HepG2 (cell line): ENCODE data around the gene SERPINA3. TPM values are rescaled to one million over a fixed set of nuclear protein-coding genes. Genes with fewer than 3 reads are reported as not detected.

Experiments
- ETS1 ChIP-seq: sonication (generic); formaldehyde crosslinking; IDR thresholded peaks from 2 replicates; pipeline ENCODE4 v1.4.0; 2020; ENCODE audit warnings: missing genetic modification reagents
- HMG20B ChIP-seq: conservative IDR thresholded peaks from 2 replicates; pipeline ENCODE4 v1.6.1; 2016; ENCODE audit warnings: missing genetic modification reagents, missing compliant biosample characterization
- IKZF1 ChIP-seq: fragments of 450-650 bp; IDR thresholded peaks from 2 replicates; pipeline ENCODE4 v1.7.1; 2016
- JUND ChIP-seq: sonication (generic); formaldehyde crosslinking; IDR thresholded peaks from 2 replicates; pipeline ENCODE4 v1.8.0; 2022; ENCODE audit warnings: mild to moderate bottlenecking, missing genetic modification reagents
- KDM5B ChIP-seq: sonication (generic); formaldehyde crosslinking; IDR thresholded peaks from 2 replicates; pipeline ENCODE4 v1.4.0; 2020; ENCODE audit warnings: missing genetic modification reagents, mild to moderate bottlenecking, borderline replicate concordance
- NFE2L2 ChIP-seq: fragments of 150-350 bp; IDR thresholded peaks from 2 replicates; pipeline ENCODE4 v1.6.1; 2014; ENCODE audit warnings: low read length
- NKX3-1 ChIP-seq: sonication (generic); formaldehyde crosslinking; IDR thresholded peaks from 2 replicates; pipeline ENCODE4 v1.5.0; 2020; ENCODE audit warnings: missing genetic modification reagents
- PHF5A ChIP-seq: IDR thresholded peaks from one replicate; pipeline ENCODE4 v1.6.1; 2018; ENCODE audit warnings: low read depth, missing genetic modification reagents; ENCODE audit not compliant: unreplicated experiment
- RBM39 ChIP-seq: fragments of 200-400 bp; formaldehyde crosslinking; IDR thresholded peaks from one replicate; pipeline ENCODE4 v1.6.1; 2018; ENCODE audit warnings: antibody characterized with exemption, mild to moderate bottlenecking, low read depth, low read length; ENCODE audit not compliant: poor library complexity, severe bottlenecking
- SNAI1 ChIP-seq: sonication (generic); formaldehyde crosslinking; IDR thresholded peaks from 2 replicates; pipeline ENCODE4 v1.5.0; 2020; ENCODE audit warnings: mild to moderate bottlenecking, missing genetic modification reagents, borderline replicate concordance
- ZFAT ChIP-seq: sonication (generic); formaldehyde crosslinking; conservative IDR thresholded peaks from 2 replicates; pipeline ENCODE4 v1.8.1; 2023; ENCODE audit warnings: missing genetic modification reagents, inconsistent platforms
- ZMAT5 ChIP-seq: sonication (generic); formaldehyde crosslinking; IDR thresholded peaks from 2 replicates; pipeline ENCODE4 v1.5.0; 2020; ENCODE audit warnings: mild to moderate bottlenecking, low read depth, missing genetic modification reagents, borderline replicate concordance
- ZNF263 ChIP-seq: sonication (generic); formaldehyde crosslinking; IDR thresholded peaks from 2 replicates; pipeline ENCODE4 v1.4.0; 2020; ENCODE audit warnings: missing genetic modification reagents
- ZNF317 ChIP-seq: sonication (generic); formaldehyde crosslinking; IDR thresholded peaks from 2 replicates; pipeline ENCODE4 v1.5.0; 2020; ENCODE audit warnings: mild to moderate bottlenecking, missing genetic modification reagents
- ZNF331 ChIP-seq: sonication (generic); formaldehyde crosslinking; IDR thresholded peaks from 2 replicates; pipeline ENCODE4 v1.4.0; 2020; ENCODE audit warnings: missing genetic modification reagents
- ZNF619 ChIP-seq: sonication (generic); formaldehyde crosslinking; IDR thresholded peaks from 2 replicates; pipeline ENCODE4 v1.4.0; 2020; ENCODE audit warnings: mild to moderate bottlenecking, missing genetic modification reagents
- ZNF687 ChIP-seq: sonication (generic); formaldehyde crosslinking; IDR thresholded peaks from 2 replicates; pipeline ENCODE4 v1.5.1; 2020; ENCODE audit warnings: mild to moderate bottlenecking, missing genetic modification reagents, moderate library complexity
- ZNF749 ChIP-seq: sonication (generic); formaldehyde crosslinking; IDR thresholded peaks from 2 replicates; pipeline ENCODE4 v1.8.0; 2022; ENCODE audit warnings: mild to moderate bottlenecking, missing genetic modification reagents, moderate library complexity, borderline replicate concordance
- ZNF816 ChIP-seq: sonication (generic); formaldehyde crosslinking; IDR thresholded peaks from 2 replicates; pipeline ENCODE4 v1.8.0; 2022; ENCODE audit warnings: missing genetic modification reagents, mild to moderate bottlenecking, borderline replicate concordance
- ZNF891 ChIP-seq: sonication (generic); formaldehyde crosslinking; IDR thresholded peaks from 2 replicates; pipeline ENCODE4 v1.5.0; 2020; ENCODE audit warnings: mild to moderate bottlenecking, missing genetic modification reagents
- polyA plus RNA-seq, 8 experiments: library from polyadenylated mRNA; depleted of rRNA in 3 of 8; stranded (reverse) in 7 of 8; unstranded in 1 of 8; fragments of >200 nt; fragmentation: Illumina TruSeq in 4 of 8; extraction: Trizol in 4 of 8; gene quantifications; 2 replicates each; pipeline versions ENCODE4 v1.2.1 to v1.2.3, GENCODE V29; 2011 to 2016; ENCODE audit warnings: low read depth in 4 of 8, missing spikeins in 1 of 8, mixed read lengths in 1 of 8; ENCODE audit not compliant: insufficient read depth in 1 of 8
- total RNA-seq, 5 experiments: library from RNA; depleted of rRNA; stranded (reverse); fragments of >200 nt; fragmentation: Illumina TruSeq; extraction: Trizol; gene quantifications; 2 replicates each; pipeline ENCODE4 v1.2.3, GENCODE V29; 2016; ENCODE audit warnings: low read depth in 1 of 5
- TF ChIP-seq, protein P1 (sequence below): sonication (generic); formaldehyde crosslinking; IDR thresholded peaks from 2 replicates; pipeline ENCODE4 v1.8.0; 2022; ENCODE audit warnings: missing genetic modification reagents, low read depth, mild to moderate bottlenecking, borderline replicate concordance

Gene SERPINA3
- total and polyA plus RNA-seq, 2 of the 13 experiments (the other 11 are each of a cell fraction or from before 2014, with no cell fraction given), result 825 to 2,200 TPM

DNA sequence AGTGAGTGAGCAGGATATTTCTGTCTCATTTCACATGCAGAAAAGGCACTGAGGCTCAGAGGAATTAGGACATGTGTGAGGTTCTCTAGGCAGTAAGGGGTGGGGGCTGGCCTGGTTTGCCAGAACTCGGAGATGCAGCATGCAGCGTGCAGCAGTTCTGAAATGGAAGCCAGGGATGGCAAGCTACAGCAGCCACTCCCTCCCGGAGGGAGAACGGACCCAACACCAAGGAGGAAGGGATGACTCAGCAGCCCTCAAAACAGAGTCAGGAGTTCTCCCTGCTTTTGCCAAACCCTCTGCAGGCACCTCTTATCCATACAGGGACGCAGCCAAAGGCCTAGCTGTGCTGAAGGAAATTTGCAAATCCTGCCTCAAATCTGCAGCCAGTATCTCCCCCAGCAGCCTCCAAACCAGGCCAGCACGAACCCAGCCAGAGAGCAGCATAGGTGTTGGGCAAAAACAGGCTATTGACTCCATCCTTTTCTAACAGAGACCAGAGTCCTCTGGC, 10.3 kb upstream of the SERPINA3 start (continued):
- no peak for TF ChIP-seq ZMAT5 (CRISPR knock-in tag)
- TF ChIP-seq, protein P1, sequence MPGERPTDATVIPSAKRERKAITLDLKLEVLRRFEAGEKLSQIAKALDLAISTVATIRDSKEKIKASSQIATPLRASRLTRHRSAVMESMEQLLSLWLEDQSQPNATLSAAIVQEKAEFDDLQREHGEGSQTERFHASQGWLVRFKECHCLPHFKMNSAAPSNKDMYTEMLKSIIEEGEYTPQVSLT (CRISPR knock-in tag), result no peak
- TF ChIP-seq ZNF891 (CRISPR knock-in tag), result no peak
- TF ChIP-seq PHF5A (CRISPR knock-in tag), result no peak
- no peak for TF ChIP-seq SNAI1 (CRISPR knock-in tag)
- peak; percentile 81 for TF ChIP-seq ZNF687
- no peak for TF ChIP-seq ETS1
- peak; percentile 29; the same call in 1 of the 2 replicates for TF ChIP-seq ZNF263 (CRISPR knock-in tag)
- no peak for TF ChIP-seq ZNF619 (CRISPR knock-in tag)
- no peak for TF ChIP-seq NKX3-1 (CRISPR knock-in tag)
- TF ChIP-seq ZNF331 (CRISPR knock-in tag), result no peak
- TF ChIP-seq IKZF1, result no peak
- TF ChIP-seq HMG20B (CRISPR knock-in tag), result no peak
- no peak for TF ChIP-seq ZFAT (CRISPR knock-in tag)
- TF ChIP-seq ZNF816, result no peak
- TF ChIP-seq ZNF749 (CRISPR knock-in tag), result no peak
- no peak for TF ChIP-seq RBM39
- TF ChIP-seq NFE2L2, result peak; percentile 92
- TF ChIP-seq JUND (CRISPR knock-in tag), result peak; percentile 17; the same call in 1 of the 2 replicates
- TF ChIP-seq ZNF317 (CRISPR knock-in tag), result no peak; the same call in 1 of the 2 replicates
- peak; percentile 62; the same call in 1 of the 2 replicates for TF ChIP-seq KDM5B (CRISPR knock-in tag)
